ENCODE measurements around the gene FAH. TPM values are rescaled to one million over a fixed set of nuclear protein-coding genes. Genes with fewer than 3 reads are reported as not detected.

Gene FAH
- total and polyA plus RNA-seq, 2 experiments from 2014 or later: 24.9 to 28.8 TPM

- WGBS, 2 experiments (ENCODE audit: low coverage in 1 of 2, low lambda C conversion rate in 2 of 2, missing lambda C conversion rate in 2 of 2): 100% methylated on average over 1 of the region's 1 CpG
- no peaks in the 10 kb centered on the region for H4K20me1 ChIP-seq (ENCODE audit: insufficient read depth)
- H3K9ac ChIP-seq: no peak overlapping the region
- no peak overlapping the region for H3K4me2 ChIP-seq (ENCODE audit: unreplicated experiment)
- H3F3A ChIP-seq (ENCODE audit: insufficient read depth): peaks cover 15% of the 10 kb centered on the region
- DNase-seq: no peak
- H3K79me2 ChIP-seq (ENCODE audit: insufficient read depth): no peaks in the 10 kb centered on the region
- no peaks in the 10 kb centered on the region for H3K27me3 ChIP-seq (replicated peaks; ENCODE audit: insufficient read depth)
- H3K9me2 ChIP-seq (ENCODE audit: insufficient read depth): no peaks in the 10 kb centered on the region
- TF ChIP-seq EZH2 (IDR thresholded peaks at IDR 0.05; ENCODE audit: insufficient read depth, poor library complexity, severe bottlenecking): no peak
- no peak for TF ChIP-seq EZH2phosphoT487 (IDR thresholded peaks at IDR 0.05; ENCODE audit: insufficient read depth, low read depth)
- H2AFZ ChIP-seq: no peak overlapping the region
- in situ Hi-C loops (cut with MboI): no loop called here
- no peak overlapping the region for H3K27ac ChIP-seq
- no peaks in the 10 kb centered on the region for H3K9me3 ChIP-seq (ENCODE audit: low read depth)
- H3K4me3 ChIP-seq: no peak overlapping the region
- no peaks in the 10 kb centered on the region for H3K36me3 ChIP-seq (ENCODE audit: low read depth)
- H3K4me1 ChIP-seq (ENCODE audit: insufficient read depth): peaks cover 12% of the 10 kb centered on the region
These were observed 33.8 kb downstream of the FAH start for GRCh38 chr15:80186597-80186996.

- DNase-seq: no peak
- in situ Hi-C loops (cut with MboI): no loop called here
These were observed 35.5 kb downstream of the FAH start for GRCh38 chr15:80188251-80188650.

GRCh38 chr15:80191198-80191597 is 38.4 kb downstream of the FAH start:
- no peaks in the 10 kb centered on the region for H3K79me2 ChIP-seq (ENCODE audit: insufficient read depth)
- H3K4me3 ChIP-seq: no peak overlapping the region
- no peaks in the 10 kb centered on the region for H3K27me3 ChIP-seq (replicated peaks; ENCODE audit: insufficient read depth)
- H2AFZ ChIP-seq: no peak overlapping the region
- no peaks in the 10 kb centered on the region for H3K9me2 ChIP-seq (ENCODE audit: insufficient read depth)
- no peaks in the 10 kb centered on the region for H3K9me3 ChIP-seq (ENCODE audit: low read depth)
- no peak for TF ChIP-seq EZH2phosphoT487 (IDR thresholded peaks at IDR 0.05; ENCODE audit: insufficient read depth, low read depth)
- no peak for TF ChIP-seq EZH2 (IDR thresholded peaks at IDR 0.05; ENCODE audit: insufficient read depth, poor library complexity, severe bottlenecking)
- DNase-seq: no peak
- WGBS, 2 experiments (ENCODE audit: low coverage in 1 of 2, low lambda C conversion rate in 2 of 2, missing lambda C conversion rate in 2 of 2): 93 to 99% methylated on average over 2 of the region's 2 CpGs
- H3K4me1 ChIP-seq (ENCODE audit: insufficient read depth): no peaks in the 10 kb centered on the region
- no peak overlapping the region for H3K9ac ChIP-seq
- no peaks in the 10 kb centered on the region for H3F3A ChIP-seq (ENCODE audit: insufficient read depth)
- H3K4me2 ChIP-seq (ENCODE audit: unreplicated experiment): no peak overlapping the region
- no peaks in the 10 kb centered on the region for H4K20me1 ChIP-seq (ENCODE audit: insufficient read depth)
- no peak overlapping the region for H3K27ac ChIP-seq
- in situ Hi-C loops (cut with MboI): no loop called here
- no peaks in the 10 kb centered on the region for H3K36me3 ChIP-seq (ENCODE audit: low read depth)

More at GRCh38 chr15:80188251-80188650, 35.5 kb downstream of the FAH start:
- 51 to 58% methylated on average over 2 of the region's 2 CpGs for WGBS, 2 experiments (ENCODE audit: low coverage in 1 of 2, low lambda C conversion rate in 2 of 2, missing lambda C conversion rate in 2 of 2)
- Histone ChIP-seq H3K4me2 (ENCODE audit: unreplicated experiment) (no peak overlapping the region), H3K27me3 (replicated peaks; ENCODE audit: insufficient read depth) (no peaks in the 10 kb centered on the region), H2AFZ (no peak overlapping the region), H3F3A (ENCODE audit: insufficient read depth) (peaks cover 2% of the 10 kb centered on the region; the same call in 1 of the 2 replicates), H3K9me2 (ENCODE audit: insufficient read depth) (no peaks in the 10 kb centered on the region), H3K4me3 (no peak overlapping the region), H4K20me1 (ENCODE audit: insufficient read depth) (no peaks in the 10 kb centered on the region), H3K4me1 (ENCODE audit: insufficient read depth) (peaks cover under 1% of the 10 kb centered on the region; the same call in 1 of the 2 replicates), H3K27ac (no peak overlapping the region), H3K9ac (no peak overlapping the region), H3K36me3 (ENCODE audit: low read depth) (no peaks in the 10 kb centered on the region), H3K9me3 (ENCODE audit: low read depth) (no peaks in the 10 kb centered on the region), H3K79me2 (ENCODE audit: insufficient read depth) (no peaks in the 10 kb centered on the region)
- TF ChIP-seq EZH2 (IDR thresholded peaks at IDR 0.05; ENCODE audit: insufficient read depth, poor library complexity, severe bottlenecking) (no peak), EZH2phosphoT487 (IDR thresholded peaks at IDR 0.05; ENCODE audit: insufficient read depth, low read depth) (no peak)

GRCh38 chr15:80191897-80192595 is 39.2 kb downstream of the FAH start:
- Histone ChIP-seq H3K4me3 (no peak overlapping the region), H3K27me3 (replicated peaks; ENCODE audit: insufficient read depth) (no peaks in the 10 kb centered on the region), H3K36me3 (ENCODE audit: low read depth) (no peaks in the 10 kb centered on the region), H3K9ac (no peak overlapping the region), H3K27ac (no peak overlapping the region), H4K20me1 (ENCODE audit: insufficient read depth) (no peaks in the 10 kb centered on the region), H3K4me1 (ENCODE audit: insufficient read depth) (no peaks in the 10 kb centered on the region), H3K9me3 (ENCODE audit: low read depth) (no peaks in the 10 kb centered on the region), H2AFZ (no peak overlapping the region), H3K79me2 (ENCODE audit: insufficient read depth) (no peaks in the 10 kb centered on the region), H3K9me2 (ENCODE audit: insufficient read depth) (no peaks in the 10 kb centered on the region), H3K4me2 (ENCODE audit: unreplicated experiment) (no peak overlapping the region), H3F3A (ENCODE audit: insufficient read depth) (no peaks in the 10 kb centered on the region)
- 78 to 84% methylated on average over 8 of the region's 8 CpGs for WGBS, 2 experiments (ENCODE audit: low coverage in 1 of 2, low lambda C conversion rate in 2 of 2, missing lambda C conversion rate in 2 of 2)
- DNase-seq: no peak
- TF ChIP-seq EZH2phosphoT487 (IDR thresholded peaks at IDR 0.05; ENCODE audit: insufficient read depth, low read depth) (no peak), EZH2 (IDR thresholded peaks at IDR 0.05; ENCODE audit: insufficient read depth, poor library complexity, severe bottlenecking) (no peak)
- in situ Hi-C loops (cut with MboI): no loop called here
